Prostate gland (tissue), 2 donors: ENCODE measurements around the gene ZNF624. TPM values are rescaled to one million over a fixed set of nuclear protein-coding genes. Genes with fewer than 3 reads are reported as not detected.
"Not testable (repeated sequence)": the region's sequence is repeated elsewhere in the genome, so short reads cannot be mapped to it uniquely, and the experiment has no call there.

Source experiments
- DNase-seq: peaks from one replicate; pipeline ENCODE4 v3.0.0-alpha.2; 2019; ENCODE audit warnings: low spot score
- H3K27ac ChIP-seq, 2 donors: fragments of 200-600 bp; sonication (generic); 2 replicates each; pipeline ENCODE4 v1.5.1; 2017 to 2019
- H3K27me3 ChIP-seq: fragments of 200-600 bp; sonication (generic); replicated peaks from 2 replicates; pipeline ENCODE4 v1.5.1; 2019; ENCODE audit not compliant: insufficient read depth
- H3K36me3 ChIP-seq, 2 donors: fragments of 200-600 bp; sonication (generic); 1 replicate in 1 of 2; 2 replicates in 1 of 2; pipeline versions ENCODE4 v1.5.1 to v1.8.1; 2017 to 2019
- H3K4me1 ChIP-seq: fragments of 200-600 bp; sonication (generic); replicated peaks from 2 replicates; pipeline ENCODE4 v1.5.1; 2019
- H3K4me3 ChIP-seq, 2 donors: fragments of 200-600 bp; sonication (generic); 2 replicates each; pipeline ENCODE4 v1.5.1; 2017 to 2019
- H3K9me3 ChIP-seq: fragments of 200-600 bp; sonication (generic); 2 replicates; pipeline ENCODE4 v1.5.1; 2017
- CTCF ChIP-seq, 4 experiments: fragments of 200-600 bp in 2 of 4; fragments of 450-650 bp in 2 of 4; sonication (generic) in 2 of 4; IDR thresholded peaks; 1 replicate in 3 of 4; 2 replicates in 1 of 4; pipeline ENCODE4 v1.5.1; 2016 to 2019; ENCODE audit warnings: antibody characterized with exemption in 4 of 4, mild to moderate bottlenecking in 2 of 4, moderate library complexity in 2 of 4
- POLR2A ChIP-seq: fragments of 450-650 bp; IDR thresholded peaks from one replicate; pipeline ENCODE4 v1.6.1; 2016; ENCODE audit warnings: antibody characterized with exemption, mild to moderate bottlenecking
- POLR2AphosphoS5 ChIP-seq: sonication (generic); formaldehyde crosslinking; IDR thresholded peaks from one replicate; pipeline ENCODE4 v1.6.1; 2017; ENCODE audit warnings: antibody characterized with exemption
- WGBS: methylation state at CpG from one replicate; pipeline ENCODE4 v1.1.5; 2018; 5-methylcytosine and 5-hydroxymethylcytosine counted together
- intact Hi-C: fragments of 100-400 bp; cut with DNase I; formaldehyde crosslinking; loops from one replicate; pipeline ENCODE4 v1.14.2; 2022
- total RNA-seq, 2 donors: library from RNA; depleted of rRNA; stranded (reverse); fragments of >200 nt; gene quantifications; one replicate each; pipeline ENCODE4 v1.1.0, GENCODE V29; 2016

Gene ZNF624
- total RNA-seq, 2 donors from 2014 or later: 2.9 to 11.0 TPM

DNA sequence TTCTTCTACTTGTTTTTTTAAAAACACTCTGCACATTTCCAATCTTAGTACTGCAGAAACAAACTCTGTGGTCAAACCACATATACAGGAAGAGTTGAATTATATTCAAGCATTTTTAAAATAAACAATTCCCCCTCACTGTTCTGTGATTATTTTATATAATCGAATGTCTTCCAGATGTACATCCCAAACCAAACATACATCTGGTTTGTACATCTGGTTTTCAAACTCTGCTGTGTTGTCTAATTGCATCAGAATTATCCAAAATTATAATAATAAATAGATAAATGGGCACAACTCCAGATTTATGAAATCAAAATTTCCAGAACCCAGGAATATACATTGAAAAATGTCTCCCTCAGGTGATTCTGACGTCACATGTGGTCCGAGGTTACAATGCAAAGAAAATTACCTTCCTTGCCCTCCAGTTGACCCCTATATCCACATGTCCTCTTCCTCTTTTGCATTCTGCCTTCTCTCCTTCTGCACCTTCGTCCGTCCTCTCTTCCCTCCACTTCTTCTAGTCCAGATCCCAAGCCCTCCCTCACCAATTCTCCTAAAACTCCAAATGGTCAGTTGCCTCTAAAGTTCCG lies 23.1 kb upstream of the ZNF624 start:
- no peak for DNase-seq
- WGBS: 89% methylated on average over 6 of the region's 6 CpGs
- Histone ChIP-seq H3K27ac (no peak overlapping the region), H3K36me3 (no peaks in the 10 kb centered on the region), H3K27me3 (no peaks in the 10 kb centered on the region), H3K9me3 (no peaks in the 10 kb centered on the region), H3K4me3 (no peak overlapping the region), H3K4me1 (no peaks in the 10 kb centered on the region)
- intact Hi-C loops: no loop called here
- TF ChIP-seq CTCF (IDR thresholded peaks at IDR 0.05) (no peak), POLR2A (no peak), POLR2AphosphoS5 (no peak)

GRCh38 chr17:16666907-16667636 lies 13.4 kb upstream of the ZNF624 start:
- peaks cover 14% of the 10 kb centered on the region for H3K27me3 ChIP-seq
- DNase-seq, H3K4me1 ChIP-seq, H3K27ac ChIP-seq, H3K9me3 ChIP-seq, intact Hi-C loops, H3K36me3 ChIP-seq: not testable (repeated sequence)
- peak overlapping the region; percentile 14 to 24 for H3K4me3 ChIP-seq
- 2% methylated on average over 37 of the region's 61 CpGs for WGBS

- H3K4me3 ChIP-seq: peak overlapping the region; percentile 14 to 24
- DNase-seq, H3K4me1 ChIP-seq, intact Hi-C loops, H3K27ac ChIP-seq, H3K36me3 ChIP-seq, H3K9me3 ChIP-seq: not testable (repeated sequence)
- WGBS: 42% methylated on average over 20 of the region's 24 CpGs
- H3K27me3 ChIP-seq: peaks cover 14% of the 10 kb centered on the region
Measured at GRCh38 chr17:16666553-16666906, 12.9 kb upstream of the ZNF624 start.

DNA sequence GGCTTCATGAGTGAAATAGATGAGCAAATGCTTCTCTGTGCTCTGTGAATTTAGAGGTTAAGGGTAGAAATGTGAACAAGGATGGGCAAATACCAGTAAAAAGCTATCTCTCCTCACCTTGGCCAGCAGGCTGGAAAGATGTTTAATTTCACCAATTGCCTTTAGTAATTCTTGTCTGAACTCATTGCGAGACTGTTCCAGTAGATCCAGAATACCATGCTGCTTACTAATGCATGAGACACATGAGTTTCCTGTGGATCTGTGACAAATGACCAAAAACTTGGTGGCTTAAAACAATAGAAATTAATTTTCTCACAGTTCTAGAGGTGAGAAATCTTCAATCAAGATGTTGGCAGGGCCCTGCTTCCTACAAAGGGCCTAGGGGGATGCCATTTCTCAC lies 9.3 kb upstream of the ZNF624 start:
- peaks cover 5% of the 10 kb centered on the region for H3K27me3 ChIP-seq
- 83% methylated on average over 1 of the region's 1 CpG for WGBS
- TF ChIP-seq POLR2A: no peak
- no peak for TF ChIP-seq POLR2AphosphoS5
- no peak for TF ChIP-seq CTCF (IDR thresholded peaks at IDR 0.05)

DNA sequence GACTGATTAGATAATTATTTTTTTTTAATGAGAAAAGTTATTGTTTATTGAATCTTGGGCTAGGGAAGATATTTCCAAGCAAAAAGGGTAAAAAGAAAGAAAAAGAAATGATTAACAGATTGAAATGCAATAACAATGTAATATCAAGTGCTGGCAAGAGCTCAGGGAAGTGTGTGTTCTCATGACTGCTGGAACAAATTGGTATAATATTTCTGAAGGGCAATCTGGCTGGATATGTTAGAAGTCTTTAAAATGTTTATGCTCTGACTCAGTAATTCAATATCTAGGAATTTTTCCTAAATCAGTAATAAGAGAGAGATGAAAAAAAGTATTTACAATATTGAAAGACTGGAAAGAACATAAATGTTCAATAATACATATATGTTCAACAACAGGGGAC lies 7.6 kb upstream of the ZNF624 start:
- Histone ChIP-seq H3K27ac (no peak overlapping the region), H3K9me3 (no peaks in the 10 kb centered on the region), H3K4me1 (no peaks in the 10 kb centered on the region), H3K27me3 (no peaks in the 10 kb centered on the region), H3K36me3 (no peaks in the 10 kb centered on the region), H3K4me3 (no peak overlapping the region)
- DNase-seq: no peak
- TF ChIP-seq POLR2AphosphoS5 (no peak), POLR2A (no peak), CTCF (IDR thresholded peaks at IDR 0.05) (no peak)
- intact Hi-C loops: no loop called here

More for the DNA sequence above, 9.3 kb upstream of the ZNF624 start:
- Histone ChIP-seq H3K27ac (no peak overlapping the region), H3K4me3 (no peak overlapping the region), H3K4me1 (no peaks in the 10 kb centered on the region), H3K36me3 (no peaks in the 10 kb centered on the region), H3K9me3 (no peaks in the 10 kb centered on the region)
- intact Hi-C loops: no loop called here
- no peak for DNase-seq

- peak overlapping the region; percentile 81 to 93 for H3K27ac ChIP-seq
- no peak for DNase-seq
- 8% methylated on average over 8 of the region's 8 CpGs for WGBS
- no peaks in the 10 kb centered on the region for H3K27me3 ChIP-seq
- TF ChIP-seq POLR2A (no peak), CTCF (IDR thresholded peaks at IDR 0.05) (no peak), POLR2AphosphoS5 (no peak)
- H3K4me1 ChIP-seq: peaks cover 3% of the 10 kb centered on the region
- no peaks in the 10 kb centered on the region for H3K36me3 ChIP-seq
- H3K4me3 ChIP-seq: peak overlapping the region; percentile 43 to 52
- intact Hi-C loops: no loop called here
- no peaks in the 10 kb centered on the region for H3K9me3 ChIP-seq
Measured at GRCh38 chr17:16652847-16653366, 743 bp downstream of the ZNF624 start.
